HEK293 (cell line): ENCODE measurements around the gene CMTM4.

ENCODE experiments used
- CTCF ChIP-seq: fragments of 450-650 bp; formaldehyde crosslinking; IDR thresholded peaks from 2 replicates; pipeline ENCODE4 v1.5.1; 2016; ENCODE audit warnings: missing biosample characterization, missing genetic modification characterization
- IKZF3 ChIP-seq: fragments of 450-650 bp; IDR thresholded peaks from 2 replicates; pipeline ENCODE4 v1.5.0; 2018; ENCODE audit warnings: missing biosample characterization, mild to moderate bottlenecking, missing genetic modification characterization, moderate library complexity
- MEIS1 ChIP-seq: sonication (generic); formaldehyde crosslinking; IDR thresholded peaks from 2 replicates; pipeline ENCODE4 v1.8.1; 2022; ENCODE audit warnings: missing genetic modification reagents, mild to moderate bottlenecking, borderline replicate concordance
- ZNF132 ChIP-seq: fragments of 450-650 bp; formaldehyde crosslinking; IDR thresholded peaks from 2 replicates; pipeline ENCODE4 v1.5.1; 2017; ENCODE audit warnings: missing biosample characterization, missing genetic modification characterization, borderline replicate concordance
- ZNF146 ChIP-seq: fragments of 450-650 bp; formaldehyde crosslinking; IDR thresholded peaks from 2 replicates; pipeline ENCODE4 v1.5.1; 2016; ENCODE audit warnings: missing biosample characterization, missing genetic modification characterization
- ZNF223 ChIP-seq: fragments of 450-650 bp; formaldehyde crosslinking; IDR thresholded peaks from 2 replicates; pipeline ENCODE4 v1.5.1; 2016; ENCODE audit warnings: missing biosample characterization, missing genetic modification characterization
- ZNF24 ChIP-seq: fragments of 450-650 bp; formaldehyde crosslinking; IDR thresholded peaks from 2 replicates; pipeline ENCODE4 v1.5.1; 2016; ENCODE audit warnings: missing biosample characterization, missing genetic modification characterization
- ZNF610 ChIP-seq: fragments of 450-650 bp; formaldehyde crosslinking; IDR thresholded peaks from 2 replicates; pipeline ENCODE4 v1.5.1; 2016; ENCODE audit warnings: missing biosample characterization, missing genetic modification characterization, borderline replicate concordance

DNA sequence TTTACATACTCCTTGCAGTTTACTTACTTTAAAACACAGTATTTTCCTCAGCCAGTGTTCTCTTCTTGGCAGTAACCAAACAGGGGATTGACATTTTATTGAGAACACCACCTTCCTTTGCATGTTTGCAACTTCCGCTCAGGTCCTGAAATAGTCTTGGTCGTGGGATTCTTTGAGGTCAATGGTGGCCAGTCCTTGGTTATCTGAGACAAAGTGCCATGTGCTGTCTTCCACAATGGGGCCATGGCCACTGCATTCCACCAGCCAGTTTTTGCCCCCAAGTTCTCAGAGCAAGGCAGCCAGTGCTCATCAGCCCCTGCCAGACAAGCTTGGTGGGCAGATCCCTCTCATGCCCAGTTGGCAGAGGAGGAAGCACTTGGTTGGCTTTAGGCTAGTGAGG, 22.9 kb downstream of the CMTM4 start:
- TF ChIP-seq MEIS1 (CRISPR knock-in tag) (no peak), CTCF (tag by site-specific recombination) (no peak), IKZF3 (tag by site-specific recombination) (no peak), ZNF132 (tag by site-specific recombination) (no peak), ZNF610 (tag by site-specific recombination) (no peak), ZNF146 (tag by site-specific recombination) (no peak), ZNF24 (tag by site-specific recombination) (no peak), ZNF223 (tag by site-specific recombination) (no peak)
